Inflammatory macrophage treated with lipopolysaccharide for 4 hours (primary cell): ENCODE data around the gene CYB5A.
"Not testable (repeated sequence)": the region's sequence is repeated elsewhere in the genome, so short reads cannot be mapped to it uniquely, and the experiment has no call there.

Experiments used
- DNase-seq: peaks from one replicate; pipeline ENCODE4 v3.0.0-alpha.2; 2020

Gene CYB5A

GRCh38 chr18:74291771-74292540 is at the start of gene CYB5A:
Gene CYB5A, minus strand, starts transcription at chr18:74291963. Its CDS starts 88 bp downstream, at chr18:74291875.
- peak; percentile 96 for DNase-seq

- DNase-seq = no peak
Observed at GRCh38 chr18:74337912-74338309, 46.1 kb upstream of the CYB5A start.

GRCh38 chr18:74337155-74337911 is 45.6 kb upstream of the CYB5A start:
- DNase-seq = no peak

GRCh38 chr18:74336656-74337055 is 44.9 kb upstream of the CYB5A start:
- DNase-seq = no peak

- DNase-seq = peak; percentile 23
Observed at GRCh38 chr18:74334242-74334893, 42.6 kb upstream of the CYB5A start.

- no peak for DNase-seq
Observed at GRCh38 chr18:74333091-74333490, 41.3 kb upstream of the CYB5A start.

- DNase-seq = no peak
Observed at GRCh38 chr18:74331404-74331803, 39.6 kb upstream of the CYB5A start.

GRCh38 chr18:74329688-74330205 is 38.0 kb upstream of the CYB5A start:
- DNase-seq = no peak

GRCh38 chr18:74328206-74328605 is 36.4 kb upstream of the CYB5A start:
- no peak for DNase-seq

GRCh38 chr18:74326791-74327190 is 35.0 kb upstream of the CYB5A start:
- DNase-seq = not testable (repeated sequence)

GRCh38 chr18:74326231-74326630 is 34.5 kb upstream of the CYB5A start:
- DNase-seq = no peak

GRCh38 chr18:74316257-74317170 is 24.8 kb upstream of the CYB5A start:
- no peak for DNase-seq

- DNase-seq = no peak
Observed at GRCh38 chr18:74315464-74316256, 23.9 kb upstream of the CYB5A start, which contains the start of gene C18orf63. Gene C18orf63, plus strand, starts transcription at chr18:74315839. Its CDS starts 2,027 bp downstream, at chr18:74317866.

GRCh38 chr18:74314759-74315463 is 23.1 kb upstream of the CYB5A start:
- DNase-seq = no peak

GRCh38 chr18:74311000-74311399 is 19.2 kb upstream of the CYB5A start:
- no peak for DNase-seq

- peak; percentile 43 for DNase-seq
Observed at GRCh38 chr18:74310411-74310810, 18.6 kb upstream of the CYB5A start.

GRCh38 chr18:74303936-74304335 is 12.2 kb upstream of the CYB5A start:
- DNase-seq = no peak

- no peak for DNase-seq
Observed at GRCh38 chr18:74303306-74303705, 11.5 kb upstream of the CYB5A start.

- DNase-seq = no peak
Observed at GRCh38 chr18:74299746-74300145, 8.0 kb upstream of the CYB5A start.

GRCh38 chr18:74299162-74299561 is 7.4 kb upstream of the CYB5A start:
- DNase-seq = no peak

- DNase-seq = no peak
Observed at GRCh38 chr18:74294526-74294925, 2.8 kb upstream of the CYB5A start.
